Left lung (tissue), 10 donors: ENCODE measurements around the gene UBTF. TPM values are rescaled to one million over a fixed set of nuclear protein-coding genes. Genes with fewer than 3 reads are reported as not detected.

Experiments
- ATAC-seq: fragments of 200-7000 bp; cut with Tn5 transposase; one replicate; pipeline ENCODE4 v1.9.1; 2020; ENCODE audit warnings: moderate library complexity
- DNase-seq, 4 donors: peaks; one replicate each; pipeline ENCODE4 v3.0.0-alpha.2; 2013 to 2020
- H3K27ac ChIP-seq, 2 donors: fragments of 200-600 bp; sonication (generic) in 1 of 2; one replicate each; pipeline versions ENCODE4 v1.5.0 to v1.8.0; 2020 to 2021
- H3K27me3 ChIP-seq, 2 donors: fragments of 200-600 bp; sonication (generic) in 1 of 2; one replicate each; pipeline versions ENCODE4 v1.5.0 to v1.8.0; 2020 to 2021
- H3K36me3 ChIP-seq, 2 donors: fragments of 200-600 bp; sonication (generic) in 1 of 2; one replicate each; pipeline versions ENCODE4 v1.5.0 to v1.8.0; 2020 to 2021
- H3K4me1 ChIP-seq, 2 donors: fragments of 200-600 bp; one replicate each; pipeline ENCODE4 v1.8.0; 2021
- H3K4me3 ChIP-seq, 2 donors: fragments of 200-600 bp; sonication (generic) in 1 of 2; one replicate each; pipeline versions ENCODE4 v1.5.0 to v1.8.0; 2020 to 2021; ENCODE audit warnings: mild to moderate bottlenecking in 1 of 2
- H3K9me3 ChIP-seq, 2 donors: fragments of 200-600 bp; sonication (generic) in 1 of 2; one replicate each; pipeline versions ENCODE4 v1.5.0 to v1.8.0; 2020 to 2021
- CTCF ChIP-seq, 2 donors: fragments of 200-600 bp; sonication (generic) in 1 of 2; IDR thresholded peaks; one replicate each; pipeline versions ENCODE4 v1.5.0 to v1.8.0; 2021; ENCODE audit warnings: antibody characterized with exemption in 2 of 2
- intact Hi-C, 2 donors: fragments of 100-400 bp; cut with DNase I; formaldehyde crosslinking; loops; one replicate each; pipeline versions ENCODE4 v1.11.2 to v1.14.2; 2022
- polyA plus RNA-seq, 6 donors: library from polyadenylated mRNA; unstranded; fragments of 120-200 nt; gene quantifications; one replicate each; pipeline ENCODE4 v1.2.1, GENCODE V29; 2013; ENCODE audit not compliant: insufficient read length in 6 of 6
- total RNA-seq, 2 donors: library from RNA; stranded (reverse); fragmentation: NEBNext Ultra II Directional; extraction: Animal tissue kit (Norgen Biotek cat#: 25700); gene quantifications; one replicate each; pipeline ENCODE4 v1.2.1, GENCODE V29; 2021
- donor health status: DM: no; HTN: yes; CAD: no.
- donor health status: DM: no; HTN: no; CAD: no.

The UBTF gene
- total and polyA plus RNA-seq, 8 donors = 65.5 to 136 (median 109) TPM

DNA sequence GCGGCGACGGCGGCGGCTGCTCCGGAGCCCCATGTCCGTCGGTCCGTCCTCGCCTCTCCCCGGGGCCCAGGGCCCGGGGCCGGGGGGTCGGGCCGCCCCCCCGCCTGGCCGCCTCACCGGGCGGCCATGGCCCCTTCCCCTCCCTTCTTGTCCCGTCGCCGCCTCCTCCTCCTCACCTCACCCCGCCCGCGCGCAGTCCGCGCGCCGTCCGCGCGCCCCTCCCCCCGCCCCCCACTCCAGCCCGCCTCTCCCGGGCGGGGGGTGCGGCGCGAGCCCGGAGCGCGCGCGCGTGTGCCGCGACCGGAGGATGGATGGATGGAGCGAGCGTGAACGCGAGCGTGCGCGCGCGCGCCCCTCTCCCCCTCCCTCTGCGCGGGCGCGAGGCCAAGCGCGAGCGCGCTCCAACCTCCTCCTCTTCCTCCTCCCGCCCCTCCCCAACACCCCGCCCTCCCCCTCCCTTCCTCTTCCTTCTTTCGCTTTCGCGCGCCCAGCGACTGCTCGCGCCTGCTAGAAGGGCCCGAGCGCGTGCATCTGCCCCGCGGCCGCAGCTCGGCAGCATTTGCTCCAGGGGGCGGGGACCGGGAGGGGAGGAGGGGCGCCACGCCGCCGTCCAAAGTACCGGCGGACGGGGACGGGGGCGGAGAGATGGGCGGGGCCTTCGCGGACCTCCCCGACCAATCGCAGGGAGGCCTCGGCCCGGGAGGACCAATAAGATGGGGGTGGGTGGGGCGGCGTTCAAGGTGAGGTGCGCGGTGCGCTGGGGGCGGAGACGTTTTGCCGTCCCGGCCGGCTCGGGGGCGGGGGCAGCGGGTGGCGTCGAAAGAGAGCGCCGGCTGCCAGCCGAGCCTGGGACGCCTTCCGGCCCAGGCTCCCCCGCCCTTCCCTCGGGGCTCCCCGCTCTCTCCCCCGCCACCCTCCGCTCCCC is 19.7 kb downstream of the UBTF start, which contains the start of gene ATXN7L3:
ATXN7L3 (minus strand) TSS at position 332 of the 925 bp plus-strand sequence. CDS start 1,814 bp downstream, outside the sequence.
- no peaks in the 10 kb centered on the region for H3K9me3 ChIP-seq
- intact Hi-C loops = no loop called here
- H3K27me3 ChIP-seq = no peaks in the 10 kb centered on the region
- TF ChIP-seq CTCF (IDR thresholded peaks at IDR 0.05) = no peak
- H3K36me3 ChIP-seq = peaks cover 0 to 29% of the 10 kb centered on the region in 2 donors
- H3K4me1 ChIP-seq = peaks cover 9 to 53% of the 10 kb centered on the region in 2 donors
- ATAC-seq = peak; percentile 93
- DNase-seq = peak; percentile 97 to 99 (median 98)
- peak within 1 kb of the TSS; percentile 88 to 96 for H3K4me3 ChIP-seq
- peak within 1 kb of the TSS; percentile 97 to 99 for H3K27ac ChIP-seq

DNA sequence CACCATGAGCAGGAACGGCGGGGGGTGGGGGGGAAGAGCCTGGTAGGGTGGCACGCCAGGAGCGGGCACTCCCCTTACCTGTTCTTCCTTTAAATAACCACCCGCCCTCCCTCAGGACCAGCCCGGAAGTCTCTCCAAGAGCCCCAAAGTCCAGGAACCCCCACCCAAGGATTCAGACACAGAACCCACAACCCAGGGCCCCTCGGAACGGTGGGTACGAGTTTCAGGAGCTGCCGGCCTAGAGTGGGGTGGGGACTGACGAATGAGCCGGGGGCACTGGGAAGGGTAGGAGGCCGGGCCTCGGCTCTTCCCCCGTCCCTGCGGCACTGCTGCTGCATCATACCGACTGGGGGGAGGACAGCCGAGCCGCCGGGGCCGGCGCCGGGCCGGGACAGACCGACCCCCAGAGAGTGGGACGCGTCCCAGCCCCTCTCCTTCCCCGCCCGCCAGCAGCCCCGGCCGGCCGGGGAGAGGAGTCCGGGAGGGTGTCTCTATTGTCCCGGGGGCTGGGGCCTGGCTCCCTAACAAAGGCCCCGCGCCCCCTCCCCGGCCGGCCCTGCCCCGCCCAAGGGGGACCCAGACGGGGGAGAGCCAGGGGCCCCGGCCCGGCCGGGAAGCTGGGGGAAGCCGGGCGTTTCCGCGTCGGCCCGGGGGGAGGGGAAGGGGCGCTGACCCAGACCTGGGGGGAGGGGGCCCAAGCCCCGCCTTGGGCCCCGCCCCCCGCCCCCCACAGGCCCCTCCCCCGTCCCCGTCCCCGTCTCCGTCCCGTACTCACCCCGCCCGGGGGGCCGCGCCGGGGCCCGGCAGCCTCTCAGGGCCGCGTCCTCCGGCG is 20.5 kb downstream of the UBTF start:
- ATAC-seq = peak; percentile 45

GRCh38 chr17:44197980-44198720 is 21.3 kb downstream of the UBTF start:
- DNase-seq = peak in 1 of 4 donors; percentile 31
- peak overlapping the region; percentile 97 to 99 for H3K27ac ChIP-seq
- H3K9me3 ChIP-seq = no peaks in the 10 kb centered on the region
- no peaks in the 10 kb centered on the region for H3K27me3 ChIP-seq
- H3K4me1 ChIP-seq = peaks cover 9 to 36% of the 10 kb centered on the region in 2 donors
- H3K4me3 ChIP-seq = peak overlapping the region; percentile 88 to 96
- no peak for TF ChIP-seq CTCF (IDR thresholded peaks at IDR 0.05)
- intact Hi-C loops = no loop called here
- ATAC-seq = peak; percentile 1
- H3K36me3 ChIP-seq = peaks cover 0 to 46% of the 10 kb centered on the region in 2 donors

More for the DNA sequence above, 20.5 kb downstream of the UBTF start:
- peaks cover 0 to 38% of the 10 kb centered on the region in 2 donors for H3K36me3 ChIP-seq
- intact Hi-C loops = no loop called here
- H3K4me3 ChIP-seq = peak overlapping the region; percentile 88 to 96
- peak overlapping the region; percentile 97 to 99 for H3K27ac ChIP-seq
- TF ChIP-seq CTCF (IDR thresholded peaks at IDR 0.05) = no peak
- H3K9me3 ChIP-seq = no peaks in the 10 kb centered on the region
- peaks cover 9 to 44% of the 10 kb centered on the region in 2 donors for H3K4me1 ChIP-seq
- H3K27me3 ChIP-seq = no peaks in the 10 kb centered on the region
- DNase-seq = peak; percentile 46 to 93 (median 69)

DNA sequence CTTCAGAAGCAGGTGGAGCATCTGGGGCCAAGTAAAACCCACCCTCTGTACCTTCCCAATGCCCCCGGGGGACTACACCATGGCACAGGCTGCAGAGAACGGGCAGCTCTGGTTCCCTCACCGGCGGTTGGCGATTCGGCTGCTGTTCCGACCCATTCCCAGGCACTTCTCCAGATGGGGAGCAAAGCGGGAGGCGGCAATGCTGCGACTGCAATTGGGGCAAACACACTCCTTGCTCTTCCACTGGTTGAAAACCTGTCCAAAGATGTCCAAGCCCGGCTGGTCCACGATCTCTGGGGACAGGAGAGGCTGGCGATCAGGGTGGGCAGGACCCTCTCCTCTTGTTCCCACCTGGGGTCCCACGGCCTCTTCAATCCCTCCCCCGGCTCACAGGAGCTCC is 22.4 kb downstream of the UBTF start:
- Histone ChIP-seq H3K4me1 (peaks cover 9 to 38% of the 10 kb centered on the region in 2 donors), H3K4me3 (no peak overlapping the region), H3K36me3 (peaks cover 0 to 56% of the 10 kb centered on the region in 2 donors), H3K9me3 (no peaks in the 10 kb centered on the region), H3K27ac (peak overlapping the region in 1 of 2 donors; percentile 99), H3K27me3 (no peaks in the 10 kb centered on the region)
- ATAC-seq = no peak
- TF ChIP-seq CTCF (IDR thresholded peaks at IDR 0.05) = no peak
- DNase-seq = no peak
- intact Hi-C loops = no loop called here
